Skin of body (tissue), 2 donors: ENCODE data around the gene SLC38A2. TPM values are rescaled to one million over a fixed set of nuclear protein-coding genes. Genes with fewer than 3 reads are reported as not detected.

Experiments
- DNase-seq: peaks from one replicate; lab custom pipeline; 2025; lab: John Stamatoyannopoulos, UW
- total RNA-seq: library from RNA; depleted of rRNA; stranded (reverse); fragments of >200 nt; gene quantifications from one replicate; pipeline ENCODE4 v1.2.3, GENCODE V29; 2014

The SLC38A2 gene
- total RNA-seq, 1 donor from 2014 or later = 366 TPM

DNA sequence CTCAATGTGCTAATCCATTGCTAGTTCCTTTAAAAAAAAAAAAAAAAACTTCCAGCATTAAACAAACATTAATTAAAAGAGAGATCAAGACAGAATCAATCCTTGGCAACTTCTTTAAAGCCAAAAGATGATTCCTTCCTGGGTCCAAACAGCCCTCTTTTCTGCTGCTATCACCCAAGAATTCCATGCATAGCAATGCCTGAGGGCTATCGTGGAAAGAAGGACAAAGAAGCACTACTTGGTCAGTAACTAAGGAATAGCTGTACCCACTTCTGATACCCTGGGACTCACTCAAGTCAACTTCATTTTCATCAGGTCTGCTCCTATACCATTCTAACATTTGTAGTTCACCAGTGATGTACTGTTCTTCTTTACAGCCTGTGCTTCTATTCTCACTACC lies 51.8 kb downstream of the SLC38A2 start:
- DNase-seq = no peak

DNA sequence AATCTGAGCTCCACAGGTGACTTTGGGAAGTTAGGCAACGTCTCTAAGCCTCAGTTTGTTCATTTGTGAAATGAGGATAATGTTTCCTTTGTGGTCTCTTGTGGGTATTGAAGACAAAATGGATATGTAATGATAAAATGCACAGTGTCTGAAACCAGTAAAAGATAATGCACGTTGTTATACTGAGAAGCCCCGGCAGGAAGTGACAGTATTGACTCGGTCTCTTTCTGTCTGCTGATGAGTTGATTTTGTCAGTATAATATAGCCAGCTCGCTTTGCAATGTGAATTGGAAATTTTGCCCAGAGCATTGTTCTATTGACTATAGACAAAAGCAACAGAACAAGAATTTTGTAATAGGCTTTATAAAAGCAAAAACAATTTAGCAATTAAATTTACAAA lies 54.5 kb downstream of the SLC38A2 start:
- no peak for DNase-seq

Other genes with a start within 250 kb of the SLC38A2 start
- gene SLC38A1, start 103.7 kb downstream of the SLC38A2 start, total RNA-seq = 56.6 TPM